GM18505 (cell line): Measurements from ENCODE around the gene C5orf46.
"Not testable (repeated sequence)": the region's sequence is repeated elsewhere in the genome, so short reads cannot be mapped to it uniquely, and the experiment has no call there.

Source experiments
- ATAC-seq: cut with Tn5 transposase; IDR thresholded peaks from one replicate; pipeline ENCODE4 v1.9.1; 2021; ENCODE audit not compliant: unreplicated experiment
- POLR2A ChIP-seq: IDR thresholded peaks from 4 replicates; pipeline ENCODE4 v1.6.1; 2011; ENCODE audit warnings: borderline replicate concordance; ENCODE audit not compliant: insufficient read depth, insufficient read length; ENCODE audit errors: extremely low read depth

Gene C5orf46

GRCh38 chr5:147882586-147883313, 23.6 kb downstream of the C5orf46 start:
- no peak for ATAC-seq
- TF ChIP-seq POLR2A: no peak

- ATAC-seq: no peak
- no peak for TF ChIP-seq POLR2A
These were observed 25.9 kb downstream of the C5orf46 start for GRCh38 chr5:147880487-147880886.

- no peak for ATAC-seq
- TF ChIP-seq POLR2A: no peak
These were observed 26.6 kb downstream of the C5orf46 start for GRCh38 chr5:147879784-147880183.

- TF ChIP-seq POLR2A: no peak
These were observed 28.1 kb downstream of the C5orf46 start, which contains the start of gene SCGB3A2 for GRCh38 chr5:147878066-147878759. SCGB3A2 (plus strand) TSS chr5:147878711; CDS start chr5:147878804, 93 bp downstream.

GRCh38 chr5:147876626-147877025, 29.7 kb downstream of the C5orf46 start:
- ATAC-seq: no peak
- no peak for TF ChIP-seq POLR2A

More at GRCh38 chr5:147878066-147878759, 28.1 kb downstream of the C5orf46 start, which contains the start of gene SCGB3A2:
- ATAC-seq: no peak

- ATAC-seq: no peak
These were observed 30.2 kb downstream of the C5orf46 start for GRCh38 chr5:147876141-147876540.

GRCh38 chr5:147874910-147875367, 31.4 kb downstream of the C5orf46 start:
- TF ChIP-seq POLR2A: no peak
- ATAC-seq: no peak

More at GRCh38 chr5:147876141-147876540, 30.2 kb downstream of the C5orf46 start:
- no peak for TF ChIP-seq POLR2A

GRCh38 chr5:147874118-147874875, 32.0 kb downstream of the C5orf46 start:
- ATAC-seq: not testable (repeated sequence)

- not testable (repeated sequence) for ATAC-seq
These were observed 33.4 kb downstream of the C5orf46 start for GRCh38 chr5:147872744-147873435.

- ATAC-seq: not testable (repeated sequence)
These were observed 34.3 kb downstream of the C5orf46 start for GRCh38 chr5:147871980-147872549.

GRCh38 chr5:147869892-147870291, 36.4 kb downstream of the C5orf46 start:
- not testable (repeated sequence) for ATAC-seq

GRCh38 chr5:147869112-147869511, 37.2 kb downstream of the C5orf46 start:
- ATAC-seq: no peak
- no peak for TF ChIP-seq POLR2A
